CD4-positive, alpha-beta T cell treated with Interleukin-6 at 100 ng/mL for 8 hours (primary cell): Measurements from ENCODE around the gene OGFOD1.

Experiments used
- DNase-seq: peaks from one replicate; pipeline ENCODE4 v3.0.0-alpha.2; 2020; ENCODE audit warnings: mixed read lengths, low spot score

The OGFOD1 gene

GRCh38 chr16:56450986-56451752 lies at the start of gene OGFOD1, which contains the start of gene NUDT21:
Gene OGFOD1, plus strand, starts transcription at chr16:56451554. Its CDS starts 59 bp downstream, at chr16:56451613.
Gene NUDT21, minus strand, starts transcription at chr16:56451332. Its CDS starts 130 bp downstream, at chr16:56451202.
- DNase-seq: peak; percentile 96

GRCh38 chr16:56405977-56406672 lies 45.2 kb upstream of the OGFOD1 start:
- no peak for DNase-seq

- DNase-seq: no peak
Measured at GRCh38 chr16:56408379-56409098, 42.8 kb upstream of the OGFOD1 start.

GRCh38 chr16:56409195-56409594 lies 42.2 kb upstream of the OGFOD1 start:
- DNase-seq: no peak

- DNase-seq: no peak
Measured at GRCh38 chr16:56411123-56411522, 40.2 kb upstream of the OGFOD1 start.

GRCh38 chr16:56411624-56412023 lies 39.7 kb upstream of the OGFOD1 start:
- DNase-seq: no peak

GRCh38 chr16:56413381-56413780 lies 38.0 kb upstream of the OGFOD1 start:
- no peak for DNase-seq

- no peak for DNase-seq
Measured at GRCh38 chr16:56414366-56414765, 37.0 kb upstream of the OGFOD1 start.

GRCh38 chr16:56415875-56416274 lies 35.5 kb upstream of the OGFOD1 start:
- DNase-seq: no peak

- DNase-seq: no peak
Measured at GRCh38 chr16:56417138-56417537, 34.2 kb upstream of the OGFOD1 start.

GRCh38 chr16:56419740-56420548 lies 31.4 kb upstream of the OGFOD1 start:
- DNase-seq: no peak

- no peak for DNase-seq
Measured at GRCh38 chr16:56420613-56421012, 30.7 kb upstream of the OGFOD1 start.

GRCh38 chr16:56421313-56421712 lies 30.0 kb upstream of the OGFOD1 start:
- DNase-seq: no peak

GRCh38 chr16:56421976-56422669 lies 29.2 kb upstream of the OGFOD1 start:
- DNase-seq: no peak

- DNase-seq: no peak
Measured at GRCh38 chr16:56422896-56423441, 28.4 kb upstream of the OGFOD1 start.

GRCh38 chr16:56423584-56424403 lies 27.6 kb upstream of the OGFOD1 start:
- peak; percentile 14 for DNase-seq

- no peak for DNase-seq
Measured at GRCh38 chr16:56424404-56424764, 27.0 kb upstream of the OGFOD1 start.

- DNase-seq: no peak
Measured at GRCh38 chr16:56424791-56425438, 26.4 kb upstream of the OGFOD1 start.

GRCh38 chr16:56425439-56425832 lies 25.9 kb upstream of the OGFOD1 start, which contains the start of gene AMFR:
Gene AMFR, minus strand, starts transcription at chr16:56425545. Its CDS starts 218 bp downstream, at chr16:56425327.
- peak; percentile 60 for DNase-seq
